ENCODE data around the gene PDE6D.

- TF ChIP-seq POLR2A (IDR thresholded peaks at IDR 0.05) (no peak), CTCF (IDR thresholded peaks at IDR 0.05) (peak in 1 of 6 experiments; percentile 17)
Observed at GRCh38 chr2:231715499-231715837, 65.6 kb downstream of the PDE6D start.
